Lower lobe of right lung (tissue), 2 donors: ENCODE results near the gene FAM171A1. TPM values are rescaled to one million over a fixed set of nuclear protein-coding genes. Genes with fewer than 3 reads are reported as not detected.

Source experiments
- ATAC-seq, 2 donors: fragments of 200-7000 bp; cut with Tn5 transposase; one replicate each; pipeline ENCODE4 v1.9.1; 2020 to 2022; ENCODE audit warnings: mild to moderate bottlenecking in 2 of 2, moderate library complexity in 2 of 2
- DNase-seq: peaks from one replicate; pipeline ENCODE4 v3.0.0-alpha.2; 2020
- H3K27ac ChIP-seq: fragments of 200-600 bp; one replicate; pipeline ENCODE4 v1.8.0; 2022
- H3K27me3 ChIP-seq: fragments of 200-600 bp; one replicate; pipeline ENCODE4 v1.8.0; 2022; ENCODE audit warnings: low read depth
- H3K36me3 ChIP-seq: fragments of 200-600 bp; one replicate; pipeline ENCODE4 v1.8.0; 2022; ENCODE audit warnings: mild to moderate bottlenecking
- H3K4me1 ChIP-seq: fragments of 200-600 bp; one replicate; pipeline ENCODE4 v1.8.0; 2022
- H3K4me3 ChIP-seq: fragments of 200-600 bp; one replicate; pipeline ENCODE4 v1.8.0; 2022; ENCODE audit warnings: mild to moderate bottlenecking
- H3K9me3 ChIP-seq: fragments of 200-600 bp; one replicate; pipeline ENCODE4 v1.8.0; 2022
- intact Hi-C: fragments of 100-400 bp; cut with DNase I; formaldehyde crosslinking; loops from one replicate; pipeline ENCODE4 v1.11.0; 2022
- total RNA-seq: library from RNA; stranded (reverse); fragmentation: NEBNext Ultra II Directional; extraction: Animal tissue kit (Norgen Biotek cat#: 25700); gene quantifications from one replicate; pipeline ENCODE4 v1.2.1, GENCODE V29; 2021
- TF ChIP-seq, protein P1 (sequence below): fragments of 200-600 bp; IDR thresholded peaks from one replicate; pipeline ENCODE4 v1.8.0; 2022; ENCODE audit warnings: antibody characterized with exemption, mild to moderate bottlenecking
- donor health status: DM: no; HTN: yes; CAD: no; lungs with severe emphysema.

FAM171A1 gene
- total RNA-seq, 1 donor from 2014 or later = 14.0 TPM

DNA sequence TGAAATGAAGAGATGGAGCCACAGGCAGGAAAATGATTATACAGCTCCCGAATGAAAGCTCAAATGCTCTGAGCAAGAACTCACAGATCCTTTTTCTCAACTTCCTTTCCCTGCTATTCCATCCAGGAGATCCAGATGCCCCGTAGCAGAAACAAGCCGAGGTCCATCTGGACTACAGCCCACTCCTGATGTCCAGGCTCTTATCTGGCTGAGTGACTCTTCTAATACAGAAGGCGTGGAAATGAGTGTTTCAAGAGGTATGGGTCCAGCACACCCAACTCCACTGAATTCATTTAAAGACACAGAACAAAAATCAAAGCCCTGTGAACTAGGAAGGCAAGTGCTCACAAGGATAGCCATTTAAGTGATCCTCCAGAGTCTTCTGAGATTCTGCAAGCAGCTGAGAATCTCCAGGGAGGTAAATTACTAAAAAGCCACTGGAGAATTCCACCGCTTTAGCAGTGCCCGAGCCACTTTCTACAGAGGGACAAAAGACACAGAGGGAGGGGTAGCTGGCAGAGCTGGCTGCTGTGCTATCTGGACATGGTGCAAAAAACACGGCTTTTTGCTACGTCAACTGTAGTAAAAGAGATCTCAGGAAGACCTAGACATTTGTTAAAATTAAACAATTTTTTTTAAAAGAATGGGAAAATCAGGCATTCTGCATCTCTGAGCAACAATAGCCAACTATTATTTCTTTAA is 24.5 kb downstream of the FAM171A1 start:
- Histone ChIP-seq H3K9me3 (no peaks in the 10 kb centered on the region), H3K4me3 (no peak overlapping the region), H3K27ac (no peak overlapping the region), H3K27me3 (no peaks in the 10 kb centered on the region), H3K4me1 (peaks cover 11% of the 10 kb centered on the region), H3K36me3 (no peaks in the 10 kb centered on the region)
- ATAC-seq (peak in 1 of 2 donors; percentile 12), DNase-seq (no peak)
- TF ChIP-seq, protein P1, sequence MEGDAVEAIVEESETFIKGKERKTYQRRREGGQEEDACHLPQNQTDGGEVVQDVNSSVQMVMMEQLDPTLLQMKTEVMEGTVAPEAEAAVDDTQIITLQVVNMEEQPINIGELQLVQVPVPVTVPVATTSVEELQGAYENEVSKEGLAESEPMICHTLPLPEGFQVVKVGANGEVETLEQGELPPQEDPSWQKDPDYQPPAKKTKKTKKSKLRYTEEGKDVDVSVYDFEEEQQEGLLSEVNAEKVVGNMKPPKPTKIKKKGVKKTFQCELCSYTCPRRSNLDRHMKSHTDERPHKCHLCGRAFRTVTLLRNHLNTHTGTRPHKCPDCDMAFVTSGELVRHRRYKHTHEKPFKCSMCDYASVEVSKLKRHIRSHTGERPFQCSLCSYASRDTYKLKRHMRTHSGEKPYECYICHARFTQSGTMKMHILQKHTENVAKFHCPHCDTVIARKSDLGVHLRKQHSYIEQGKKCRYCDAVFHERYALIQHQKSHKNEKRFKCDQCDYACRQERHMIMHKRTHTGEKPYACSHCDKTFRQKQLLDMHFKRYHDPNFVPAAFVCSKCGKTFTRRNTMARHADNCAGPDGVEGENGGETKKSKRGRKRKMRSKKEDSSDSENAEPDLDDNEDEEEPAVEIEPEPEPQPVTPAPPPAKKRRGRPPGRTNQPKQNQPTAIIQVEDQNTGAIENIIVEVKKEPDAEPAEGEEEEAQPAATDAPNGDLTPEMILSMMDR = no peak
- intact Hi-C loops = no loop called here

DNA sequence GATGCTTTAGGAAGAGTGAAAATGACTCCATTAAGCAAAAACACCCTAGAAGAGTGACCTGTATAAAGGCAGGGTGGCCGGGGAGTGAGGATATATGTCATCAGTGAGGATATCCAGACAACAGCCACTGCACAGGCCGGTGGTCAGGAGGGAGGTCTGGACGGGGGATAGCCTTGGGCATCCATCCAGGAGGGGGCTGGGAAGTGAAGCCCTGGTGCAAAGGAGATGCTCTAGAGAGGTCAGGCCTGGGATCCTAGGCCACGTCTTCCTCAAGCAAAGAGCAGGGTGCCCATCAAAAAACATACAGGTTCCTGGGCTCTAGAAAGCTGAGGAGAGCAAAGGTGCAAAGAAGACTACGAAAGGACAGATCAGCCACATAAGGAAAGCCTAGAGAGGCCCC is 25.6 kb downstream of the FAM171A1 start:
- TF ChIP-seq, protein P1 = no peak
- no peak for DNase-seq
- Histone ChIP-seq H3K27ac (no peak overlapping the region), H3K4me3 (no peak overlapping the region), H3K27me3 (no peaks in the 10 kb centered on the region), H3K4me1 (peaks cover 11% of the 10 kb centered on the region), H3K9me3 (no peaks in the 10 kb centered on the region), H3K36me3 (no peaks in the 10 kb centered on the region)
- ATAC-seq = no peak
- intact Hi-C loops = no loop called here

DNA sequence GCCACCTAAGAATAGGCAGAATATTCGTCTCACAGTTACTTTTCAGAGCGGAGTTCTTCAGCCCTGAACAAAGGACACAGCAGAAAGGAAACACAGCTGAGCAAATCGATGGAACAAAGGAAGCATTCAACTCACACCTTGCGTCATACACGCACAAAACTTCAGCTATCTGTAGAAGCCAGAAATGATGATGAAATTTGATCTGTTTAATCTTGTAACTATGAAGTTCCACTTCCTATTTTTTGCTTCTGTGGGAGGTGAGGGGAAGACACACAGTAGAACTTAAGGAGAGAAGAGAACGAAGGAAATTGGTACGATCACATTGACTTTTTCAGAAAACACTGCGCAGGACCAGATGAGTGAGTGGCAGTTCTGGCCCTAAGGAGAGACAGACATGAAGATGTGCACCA is 26.2 kb downstream of the FAM171A1 start:
- Histone ChIP-seq H3K4me1 (peaks cover 11% of the 10 kb centered on the region), H3K27me3 (no peaks in the 10 kb centered on the region), H3K36me3 (no peaks in the 10 kb centered on the region), H3K4me3 (no peak overlapping the region), H3K27ac (no peak overlapping the region), H3K9me3 (no peaks in the 10 kb centered on the region)
- DNase-seq (no peak), ATAC-seq (peak in 1 of 2 donors; percentile 44)
- TF ChIP-seq, protein P1 = no peak
- intact Hi-C loops = no loop called here

DNA sequence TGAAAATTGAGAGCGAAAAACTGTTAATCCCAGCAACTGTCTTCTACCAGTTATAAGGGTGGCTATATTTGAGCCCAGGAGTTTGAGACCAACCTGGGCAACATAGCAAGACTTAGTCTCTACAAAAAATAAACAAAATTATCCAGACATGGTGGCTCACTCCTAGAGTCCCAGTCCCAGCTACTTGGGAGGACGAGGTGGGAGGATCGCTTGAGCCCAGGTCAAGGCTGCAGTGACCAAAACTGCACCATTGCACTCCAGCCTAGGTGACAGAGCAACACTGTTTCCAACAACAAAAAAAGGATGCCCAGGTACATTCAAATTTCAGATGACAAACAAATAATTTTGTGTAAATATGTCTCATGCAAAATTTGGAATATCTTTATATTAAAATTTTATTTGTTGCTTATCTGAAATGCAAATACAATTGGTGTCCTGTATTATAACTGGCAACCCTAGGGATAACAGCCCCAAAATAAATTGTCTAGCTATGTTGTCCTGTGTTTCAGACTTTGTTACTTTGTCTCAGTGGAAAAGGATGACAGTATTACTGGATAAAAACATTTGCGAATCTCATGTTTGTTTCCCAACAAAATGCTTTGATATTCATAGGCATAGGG is 26.7 kb downstream of the FAM171A1 start:
- TF ChIP-seq, protein P1 = no peak
- intact Hi-C loops = no loop called here
- Histone ChIP-seq H3K36me3 (no peaks in the 10 kb centered on the region), H3K27ac (no peak overlapping the region), H3K4me1 (peaks cover 11% of the 10 kb centered on the region), H3K4me3 (no peak overlapping the region), H3K27me3 (no peaks in the 10 kb centered on the region), H3K9me3 (no peaks in the 10 kb centered on the region)
- ATAC-seq (no peak), DNase-seq (no peak)

DNA sequence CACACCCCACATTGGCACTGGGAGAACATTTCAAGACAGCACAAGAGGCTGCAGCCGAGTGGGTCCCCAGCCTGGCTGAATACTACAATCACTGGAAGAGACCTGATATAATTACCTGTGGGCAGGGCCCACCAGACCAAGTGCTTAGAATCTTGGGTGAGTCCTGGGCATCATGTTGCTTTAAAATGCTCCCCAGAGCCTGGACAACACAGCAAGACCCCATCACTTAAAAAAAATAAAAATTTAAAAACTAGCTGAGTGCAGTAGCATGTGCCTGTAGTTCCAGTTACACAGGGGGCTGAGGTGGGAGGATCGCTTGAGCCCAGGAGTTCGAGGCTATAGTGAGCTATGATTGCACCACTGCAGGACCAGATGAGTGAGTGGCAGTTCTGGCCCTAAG is 28.1 kb downstream of the FAM171A1 start:
- intact Hi-C loops = no loop called here
- TF ChIP-seq, protein P1 = no peak
- DNase-seq (no peak), ATAC-seq (no peak)
- Histone ChIP-seq H3K4me3 (no peak overlapping the region), H3K27ac (no peak overlapping the region), H3K9me3 (no peaks in the 10 kb centered on the region), H3K36me3 (no peaks in the 10 kb centered on the region), H3K4me1 (peaks cover 7% of the 10 kb centered on the region), H3K27me3 (no peaks in the 10 kb centered on the region)
